ENCODE measurements around the gene AVL9. TPM values are rescaled to one million over a fixed set of nuclear protein-coding genes. Genes with fewer than 3 reads are reported as not detected.

The AVL9 gene
- total and polyA plus RNA-seq, 7 donors, result 15.6 to 35.1 (median 21.6) TPM

GRCh38 chr7:32531402-32531801, 36.1 kb downstream of the AVL9 start:
- WGBS, 2 donors, result 92 to 96% methylated on average over 13 of the region's 13 CpGs
- Histone ChIP-seq H3K36me3 (no peaks in the 10 kb centered on the region), H3K4me3 (no peak overlapping the region), H3K9me3 (no peaks in the 10 kb centered on the region), H3K27ac (no peak overlapping the region), H3K27me3 (no peaks in the 10 kb centered on the region), H3K4me1 (peaks cover 0 to 5% (median 2%) of the 10 kb centered on the region in 4 donors)
- intact Hi-C loops (cut with DNase I), result no loop called here
- no peak for DNase-seq
- TF ChIP-seq EP300 (IDR thresholded peaks at IDR 0.05) (no peak), POLR2AphosphoS5 (IDR thresholded peaks at IDR 0.05) (no peak), POLR2A (IDR thresholded peaks at IDR 0.05) (no peak), CTCF (IDR thresholded peaks at IDR 0.05) (no peak)

- no peak overlapping the region for H3K27ac ChIP-seq
- H3K36me3 ChIP-seq, result no peaks in the 10 kb centered on the region
- no peaks in the 10 kb centered on the region for H3K27me3 ChIP-seq
- DNase-seq, result no peak
- TF ChIP-seq CTCF (IDR thresholded peaks at IDR 0.05), result no peak
- no peak for TF ChIP-seq EP300 (IDR thresholded peaks at IDR 0.05)
- no peak for TF ChIP-seq POLR2AphosphoS5 (IDR thresholded peaks at IDR 0.05)
- TF ChIP-seq POLR2A (IDR thresholded peaks at IDR 0.05), result no peak
- H3K4me3 ChIP-seq, result no peak overlapping the region
- H3K4me1 ChIP-seq, result peaks cover 0 to 9% (median 8%) of the 10 kb centered on the region in 4 donors
- no peaks in the 10 kb centered on the region for H3K9me3 ChIP-seq
- intact Hi-C loops (cut with DNase I), result no loop called here
- WGBS, 2 donors, result 45 to 80% methylated on average over 3 of the region's 3 CpGs
These were observed 36.8 kb downstream of the AVL9 start for GRCh38 chr7:32532086-32532485.

GRCh38 chr7:32532716-32533115, 37.4 kb downstream of the AVL9 start:
- no peak for DNase-seq
- intact Hi-C loops (cut with DNase I), result no loop called here
- 91 to 92% methylated on average over 5 of the region's 5 CpGs for WGBS, 2 donors
- no peaks in the 10 kb centered on the region for H3K27me3 ChIP-seq
- peaks cover 0 to 12% (median 8%) of the 10 kb centered on the region in 4 donors for H3K4me1 ChIP-seq
- H3K27ac ChIP-seq, result no peak overlapping the region
- TF ChIP-seq EP300 (IDR thresholded peaks at IDR 0.05) (no peak), CTCF (IDR thresholded peaks at IDR 0.05) (no peak), POLR2A (IDR thresholded peaks at IDR 0.05) (no peak), POLR2AphosphoS5 (IDR thresholded peaks at IDR 0.05) (no peak)
- H3K36me3 ChIP-seq, result no peaks in the 10 kb centered on the region
- H3K9me3 ChIP-seq, result no peaks in the 10 kb centered on the region
- H3K4me3 ChIP-seq, result no peak overlapping the region

- 54 to 65% methylated on average over 8 of the region's 8 CpGs for WGBS, 2 donors
- Histone ChIP-seq H3K4me1 (peaks cover 0 to 14% (median 8%) of the 10 kb centered on the region in 4 donors), H3K27me3 (no peaks in the 10 kb centered on the region), H3K36me3 (no peaks in the 10 kb centered on the region), H3K9me3 (no peaks in the 10 kb centered on the region), H3K4me3 (no peak overlapping the region), H3K27ac (no peak overlapping the region)
- no peak for TF ChIP-seq POLR2A (IDR thresholded peaks at IDR 0.05)
- no peak for TF ChIP-seq CTCF (IDR thresholded peaks at IDR 0.05)
- no peak for TF ChIP-seq POLR2AphosphoS5 (IDR thresholded peaks at IDR 0.05)
- TF ChIP-seq EP300 (IDR thresholded peaks at IDR 0.05), result no peak
- intact Hi-C loops (cut with DNase I), result no loop called here
- no peak for DNase-seq
These were observed 38.2 kb downstream of the AVL9 start for GRCh38 chr7:32533276-32534029.

Data from sigmoid colon (tissue), 7 donors.